Measurements from ENCODE around the gene RGMB. TPM values are rescaled to one million over a fixed set of nuclear protein-coding genes. Genes with fewer than 3 reads are reported as not detected.

The RGMB gene
- 17.9 and 30.3 TPM in 2 replicates for total RNA-seq

GRCh38 chr5:98773464-98774191 lies at the start of gene RGMB:
TSS of gene RGMB (plus strand) at chr5:98773663. CDS start at chr5:98774071, 408 bp downstream.

Other genes starting within 250 kb of the RGMB start
- gene CHD1, start 155.3 kb downstream of the RGMB start, total RNA-seq, result 30.0 and 32.0 TPM in 2 replicates

Measured in smooth muscle cell of bladder (primary cell).